ENCODE results near the gene TENT4A.

GRCh38 chr5:6759983-6760382, 46.8 kb downstream of the TENT4A start:
- no peak for TF ChIP-seq EZH2 (IDR thresholded peaks at IDR 0.05)
- no peak for TF ChIP-seq POLR2AphosphoS5 (IDR thresholded peaks at IDR 0.05; ENCODE audit: borderline replicate concordance, low read depth, low read length)

Measured in SK-N-MC (cell line).